Mammary epithelial cell (primary cell): Measurements from ENCODE around the gene KRT16.

Source experiments
- EZH2 ChIP-seq: IDR thresholded peaks from 2 replicates; pipeline ENCODE4 v1.6.1; 2012; ENCODE audit warnings: low read length, inconsistent platforms, borderline replicate concordance
- TF ChIP-seq, protein P1 (sequence below), 2 donors: IDR thresholded peaks in 1 of 2; conservative IDR thresholded peaks in 1 of 2; 2 replicates each; pipeline ENCODE4 v1.5.1; 2011 to 2012; ENCODE audit warnings: inconsistent platforms in 2 of 2, low read length in 2 of 2, mild to moderate bottlenecking in 2 of 2, control low read depth in 1 of 2, low read depth in 1 of 2; ENCODE audit not compliant: insufficient read depth in 1 of 2; ENCODE audit errors: extremely low read depth in 1 of 2

DNA sequence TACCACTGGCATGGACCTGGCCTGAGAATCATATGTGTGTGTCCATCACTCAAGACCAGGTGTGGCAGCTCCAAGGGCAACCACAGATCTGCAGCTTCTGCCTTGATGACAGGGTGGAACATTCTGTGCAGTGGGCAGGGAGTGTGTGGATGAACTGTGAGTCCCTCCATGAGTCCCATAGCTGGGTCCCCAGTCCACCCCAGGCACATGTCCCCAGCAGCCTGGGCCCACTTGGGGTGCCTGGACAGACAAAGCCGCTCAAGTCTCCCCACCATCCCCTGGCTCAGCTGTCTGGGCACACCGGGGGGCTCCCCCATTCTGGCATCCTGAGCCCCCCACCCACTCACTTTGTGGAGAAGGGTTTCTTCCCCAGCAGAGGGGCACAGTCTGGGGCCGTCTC is 4.6 kb upstream of the KRT16 start:
- no peak for TF ChIP-seq EZH2
- TF ChIP-seq, protein P1, sequence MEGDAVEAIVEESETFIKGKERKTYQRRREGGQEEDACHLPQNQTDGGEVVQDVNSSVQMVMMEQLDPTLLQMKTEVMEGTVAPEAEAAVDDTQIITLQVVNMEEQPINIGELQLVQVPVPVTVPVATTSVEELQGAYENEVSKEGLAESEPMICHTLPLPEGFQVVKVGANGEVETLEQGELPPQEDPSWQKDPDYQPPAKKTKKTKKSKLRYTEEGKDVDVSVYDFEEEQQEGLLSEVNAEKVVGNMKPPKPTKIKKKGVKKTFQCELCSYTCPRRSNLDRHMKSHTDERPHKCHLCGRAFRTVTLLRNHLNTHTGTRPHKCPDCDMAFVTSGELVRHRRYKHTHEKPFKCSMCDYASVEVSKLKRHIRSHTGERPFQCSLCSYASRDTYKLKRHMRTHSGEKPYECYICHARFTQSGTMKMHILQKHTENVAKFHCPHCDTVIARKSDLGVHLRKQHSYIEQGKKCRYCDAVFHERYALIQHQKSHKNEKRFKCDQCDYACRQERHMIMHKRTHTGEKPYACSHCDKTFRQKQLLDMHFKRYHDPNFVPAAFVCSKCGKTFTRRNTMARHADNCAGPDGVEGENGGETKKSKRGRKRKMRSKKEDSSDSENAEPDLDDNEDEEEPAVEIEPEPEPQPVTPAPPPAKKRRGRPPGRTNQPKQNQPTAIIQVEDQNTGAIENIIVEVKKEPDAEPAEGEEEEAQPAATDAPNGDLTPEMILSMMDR (conservative IDR thresholded peaks at IDR 0.05 in 1 of 2, IDR thresholded peaks at IDR 0.05 in 1 of 2; ENCODE audit: extremely low read depth in 1 of 2, insufficient read depth in 1 of 2, low read depth in 1 of 2, low read length in 2 of 2) = no peak
